ENCODE results near the gene FRS2.
"Not testable (repeated sequence)": the region's sequence is repeated elsewhere in the genome, so short reads cannot be mapped to it uniquely, and the experiment has no call there.

Gene FRS2

GRCh38 chr12:69588527-69588926 lies 118.3 kb downstream of the FRS2 start:
- DNase-seq: no peak

GRCh38 chr12:69589082-69589481 lies 118.9 kb downstream of the FRS2 start:
- no peak for DNase-seq

- DNase-seq: no peak
Observed at GRCh38 chr12:69595689-69596088, 125.5 kb downstream of the FRS2 start.

DNA sequence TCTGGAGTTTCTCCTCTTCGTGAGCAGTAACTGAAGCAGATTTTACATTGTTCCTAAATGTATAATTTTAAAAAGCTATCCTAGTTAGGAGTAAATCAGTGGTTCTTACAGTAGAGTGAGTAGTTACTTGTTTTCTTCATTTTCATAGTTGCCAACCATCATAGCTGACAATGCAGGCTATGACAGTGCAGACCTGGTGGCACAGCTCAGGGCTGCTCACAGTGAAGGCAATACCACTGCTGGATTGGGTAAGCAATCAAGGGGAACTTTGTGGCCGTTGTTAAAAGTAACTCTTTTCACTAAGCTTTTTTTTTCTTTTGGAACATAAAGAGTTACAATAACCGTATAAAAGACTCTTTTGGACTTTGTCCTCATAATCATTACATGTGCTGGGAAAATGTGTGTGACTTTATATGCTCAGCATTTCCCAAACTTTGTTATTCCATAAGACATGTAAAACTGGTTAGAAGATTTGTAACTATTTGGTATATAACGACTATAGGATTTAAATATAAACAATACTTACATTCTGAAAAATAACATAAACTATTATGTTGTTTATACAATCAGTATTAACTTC lies 128.1 kb downstream of the FRS2 start:
- DNase-seq: no peak

DNA sequence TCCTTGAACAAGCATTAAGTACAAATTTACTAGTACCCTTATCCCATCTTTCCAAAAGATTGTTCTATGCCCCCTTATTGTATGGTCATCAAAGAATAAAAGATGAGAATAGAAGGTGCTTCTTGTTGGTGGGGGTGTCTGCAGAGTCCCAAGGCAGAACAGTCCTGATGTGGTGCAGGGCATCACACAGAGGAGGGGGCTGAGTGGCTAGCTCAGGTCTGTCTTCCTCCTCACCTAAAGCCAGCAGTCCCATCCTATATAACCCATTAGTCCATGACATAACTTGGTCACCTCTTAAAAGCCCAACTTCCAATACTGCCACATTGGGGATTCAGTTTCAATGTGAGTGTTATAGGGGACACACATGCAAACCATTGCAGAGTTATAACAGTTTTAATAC lies 130.6 kb downstream of the FRS2 start:
- no peak for DNase-seq

DNA sequence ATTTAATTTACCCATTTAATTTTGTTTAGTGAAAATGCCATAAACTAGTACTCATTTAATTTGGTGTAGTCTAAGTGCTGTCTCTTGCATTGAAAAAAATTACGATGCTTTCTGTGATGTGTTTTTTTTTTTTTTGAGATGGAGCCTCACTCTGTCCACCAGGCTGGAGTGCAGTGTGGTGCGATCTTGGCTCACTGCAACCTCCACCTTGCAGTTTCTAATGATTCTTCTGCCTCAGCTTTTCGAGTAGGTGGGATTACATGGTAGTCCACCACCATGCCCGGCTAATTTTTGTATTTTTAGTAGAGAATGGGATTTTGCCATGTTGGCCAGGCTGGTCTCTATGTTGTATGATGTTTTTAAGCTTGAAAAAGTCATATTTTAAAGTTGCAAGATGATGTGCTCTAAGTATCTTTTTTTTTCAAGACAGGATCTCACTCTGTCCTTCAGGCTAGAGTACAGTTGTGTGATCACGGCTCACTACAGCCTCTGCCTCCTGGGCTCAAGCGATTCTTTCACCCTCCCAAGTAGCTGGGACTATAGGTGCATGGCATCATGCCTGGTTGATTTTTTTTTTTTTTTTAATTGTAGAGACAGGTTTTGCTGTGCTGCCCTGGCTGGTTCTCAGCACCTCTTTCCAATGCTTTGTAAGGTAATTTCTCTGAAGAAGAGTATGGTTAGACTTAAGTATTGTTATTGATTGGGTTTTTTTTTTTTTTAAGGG lies 131.9 kb downstream of the FRS2 start:
- DNase-seq: no peak

DNA sequence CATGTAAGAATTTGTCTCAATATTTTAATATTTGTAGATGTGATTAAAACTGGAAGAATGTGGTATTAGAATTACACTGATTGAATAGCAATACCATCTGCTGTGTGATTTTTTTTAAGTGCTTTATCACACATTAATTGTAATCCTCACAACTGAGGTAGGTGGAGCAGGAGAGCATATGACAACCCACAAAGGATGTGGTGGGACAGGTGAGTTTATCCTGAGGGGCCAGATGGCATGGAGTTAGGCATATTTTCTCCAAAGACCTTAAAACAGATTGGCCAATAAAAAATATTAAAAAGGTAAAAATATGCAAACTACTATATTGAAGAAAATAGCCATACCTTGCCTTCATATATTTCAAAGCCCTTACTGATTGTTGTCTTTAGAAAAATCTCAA lies 132.8 kb downstream of the FRS2 start:
- no peak for DNase-seq

- DNase-seq: not testable (repeated sequence)
Observed at GRCh38 chr12:69603556-69603955, 133.4 kb downstream of the FRS2 start.

GRCh38 chr12:69604275-69604674 lies 134.1 kb downstream of the FRS2 start:
- DNase-seq: not testable (repeated sequence)

DNA sequence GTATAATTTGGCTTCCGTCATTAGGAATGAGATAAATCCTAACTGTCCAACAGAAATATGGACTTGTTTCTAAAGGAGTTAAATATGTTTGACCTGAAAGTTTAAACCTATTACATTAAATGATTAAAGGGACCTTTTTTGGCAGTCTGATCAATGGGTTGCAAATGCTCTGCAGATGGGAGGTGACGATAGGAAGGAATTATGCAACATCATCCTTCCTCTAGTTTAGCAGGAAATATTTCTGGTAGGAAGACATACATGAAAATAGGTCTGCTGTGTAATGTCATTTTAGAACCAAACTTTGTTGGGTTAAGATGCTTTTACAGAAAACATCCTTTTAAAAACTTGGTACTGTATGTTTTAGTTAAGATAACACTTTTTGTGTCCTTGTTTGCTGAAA lies 137.9 kb downstream of the FRS2 start:
- DNase-seq: no peak

- DNase-seq: no peak
Observed at GRCh38 chr12:69610126-69610525, 139.9 kb downstream of the FRS2 start.

DNA sequence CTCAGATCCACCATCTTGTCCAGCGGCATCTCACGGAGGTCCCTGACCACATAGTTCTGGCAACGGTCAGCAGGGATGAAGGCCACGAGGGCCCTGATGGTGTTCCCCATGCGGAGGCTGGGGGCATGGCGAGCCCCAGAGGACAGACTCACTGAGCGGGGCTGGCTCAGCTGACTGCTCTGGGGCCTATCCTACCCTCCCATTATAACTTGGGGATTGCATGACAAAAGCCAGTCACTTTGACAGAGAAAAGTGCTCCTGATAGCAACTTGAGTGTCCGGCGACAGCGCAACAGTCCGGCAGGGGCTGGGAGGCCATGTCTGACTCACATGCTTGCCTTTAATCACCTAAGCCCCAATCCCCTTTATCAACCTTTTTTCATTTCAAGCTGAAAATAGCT lies 140.5 kb downstream of the FRS2 start, which contains the start of gene LRRC10:
LRRC10 (minus strand) TSS at position 179 of the 400 bp plus-strand sequence; CDS start at position 110, 69 bp downstream.
- no peak for DNase-seq

GRCh38 chr12:69613351-69613750 lies 143.2 kb downstream of the FRS2 start:
- DNase-seq: no peak

- no peak for DNase-seq
Observed at GRCh38 chr12:69616025-69616424, 145.8 kb downstream of the FRS2 start.

GRCh38 chr12:69619050-69619449 lies 148.9 kb downstream of the FRS2 start:
- DNase-seq: no peak

GRCh38 chr12:69620077-69620476 lies 149.9 kb downstream of the FRS2 start:
- no peak for DNase-seq

DNA sequence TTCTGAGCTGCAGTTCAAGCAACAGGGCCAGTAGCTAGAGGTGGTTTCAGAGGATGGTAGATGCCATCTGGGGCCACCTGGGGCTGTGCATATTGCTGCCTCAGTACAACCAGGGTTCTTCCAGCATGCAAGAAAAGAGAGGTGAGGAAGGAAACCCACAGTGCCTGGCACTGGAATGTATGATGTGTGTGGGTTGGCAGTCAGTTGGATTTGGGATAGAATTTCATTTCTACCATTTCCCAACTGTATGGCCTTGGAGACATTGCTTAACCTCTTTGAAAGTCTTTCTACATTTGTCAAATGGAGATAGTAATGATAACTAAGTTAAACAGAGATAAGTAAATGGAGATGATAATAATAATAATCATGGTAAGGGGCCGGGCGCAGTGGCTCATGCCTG lies 150.7 kb downstream of the FRS2 start:
- DNase-seq: no peak

GRCh38 chr12:69621551-69621950 lies 151.4 kb downstream of the FRS2 start:
- DNase-seq: no peak

DNA sequence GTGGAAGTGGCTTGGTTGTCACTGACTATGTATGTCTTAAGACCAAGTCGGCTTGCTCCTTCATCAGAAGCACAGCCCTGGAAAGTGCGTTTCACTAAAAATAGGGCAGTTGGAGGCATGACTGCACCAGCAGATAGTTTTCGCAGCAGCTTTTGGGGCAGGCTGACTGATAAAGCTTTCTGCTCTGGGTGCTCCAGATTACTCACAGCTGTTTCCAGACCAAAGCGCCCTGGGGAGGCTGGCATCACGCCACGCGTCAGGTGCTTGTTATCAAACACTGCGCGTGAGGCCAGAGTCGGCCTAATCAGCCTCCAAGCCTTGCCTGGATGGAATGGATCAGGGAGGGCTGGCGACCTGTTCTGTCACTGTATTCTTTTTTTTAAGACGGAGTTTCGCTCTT lies 153.8 kb downstream of the FRS2 start:
- DNase-seq: no peak

DNA sequence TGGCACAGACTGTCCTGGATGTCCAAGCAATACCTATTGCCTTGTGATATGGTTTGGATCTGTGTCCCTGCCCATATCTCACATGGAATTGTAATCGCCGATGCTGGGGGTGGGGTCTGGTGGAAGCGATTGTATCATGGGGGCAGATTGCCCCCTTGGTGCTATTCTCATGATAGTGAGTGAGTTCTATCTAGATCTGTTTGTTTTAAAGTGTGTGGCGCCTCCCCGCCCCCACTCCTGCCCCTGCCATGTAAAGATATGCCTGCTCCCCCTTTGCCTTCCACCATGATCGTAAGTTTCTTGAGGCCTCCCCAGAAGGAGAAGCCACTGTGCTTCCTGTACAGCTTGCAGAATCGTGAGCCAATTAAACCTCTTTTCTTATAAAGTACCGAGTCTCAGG lies 157.3 kb downstream of the FRS2 start:
- no peak for DNase-seq

Data from effector CD4-positive, alpha-beta T cell (primary cell).